ENCODE data around the gene CD22. TPM values are rescaled to one million over a fixed set of nuclear protein-coding genes. Genes with fewer than 3 reads are reported as not detected.

The CD22 gene
- total RNA-seq (1 to 10 TPM; 2.0 to 4.1 TPM), polyA plus RNA-seq (under 1 TPM; 0.15 to 0.65 TPM)

GRCh38 chr19:35328851-35329285, at the start of gene CD22:
Gene CD22 (plus strand): TSS chr19:35329187. CDS start chr19:35332041, 2,854 bp downstream.
- no peaks in the 10 kb centered on the region for H3K4me1 ChIP-seq (ENCODE audit: control insufficient read depth in 4 of 4, insufficient read depth in 4 of 4, low read length in 3 of 4)

More at GRCh38 chr19:35328851-35329285, at the start of gene CD22:
- H3K9ac ChIP-seq (ENCODE audit: low read depth in 1 of 2, low read length in 2 of 2): no peak within 1 kb of the TSS
- H3K27ac ChIP-seq (ENCODE audit: low read depth in 1 of 2, low read length in 2 of 2): no peak within 1 kb of the TSS
- WGBS: 84% methylated on average over 12 of the region's 12 CpGs
- H3K4me3 ChIP-seq (ENCODE audit: low read depth in 1 of 3, low read length in 3 of 3): no peak within 1 kb of the TSS
- no peak for TF ChIP-seq RAD21 (IDR thresholded peaks at IDR 0.05)
- TF ChIP-seq, protein P1, sequence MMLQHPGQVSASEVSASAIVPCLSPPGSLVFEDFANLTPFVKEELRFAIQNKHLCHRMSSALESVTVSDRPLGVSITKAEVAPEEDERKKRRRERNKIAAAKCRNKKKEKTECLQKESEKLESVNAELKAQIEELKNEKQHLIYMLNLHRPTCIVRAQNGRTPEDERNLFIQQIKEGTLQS (IDR thresholded peaks at IDR 0.05): no peak
- TF ChIP-seq EGR1 (IDR thresholded peaks at IDR 0.05; ENCODE audit: low read depth in 2 of 2): no peak
- TF ChIP-seq YY1 (IDR thresholded peaks at IDR 0.05): no peak
- TF ChIP-seq MAX (IDR thresholded peaks at IDR 0.05): no peak
- no peak for TF ChIP-seq NR2F2 (IDR thresholded peaks at IDR 0.05)
- no peak for TF ChIP-seq JUND (IDR thresholded peaks at IDR 0.05)
- TF ChIP-seq FOXA1 (IDR thresholded peaks at IDR 0.05): no peak
- TF ChIP-seq ZBTB33 (IDR thresholded peaks at IDR 0.05): no peak
- TF ChIP-seq TAF1 (conservative IDR thresholded peaks at IDR 0.05): no peak
- no peak for TF ChIP-seq SP1 (IDR thresholded peaks at IDR 0.05)
- TF ChIP-seq HNF4G (IDR thresholded peaks at IDR 0.05): no peak
- TF ChIP-seq RXRA (IDR thresholded peaks at IDR 0.05): no peak
- TF ChIP-seq, protein P2, sequence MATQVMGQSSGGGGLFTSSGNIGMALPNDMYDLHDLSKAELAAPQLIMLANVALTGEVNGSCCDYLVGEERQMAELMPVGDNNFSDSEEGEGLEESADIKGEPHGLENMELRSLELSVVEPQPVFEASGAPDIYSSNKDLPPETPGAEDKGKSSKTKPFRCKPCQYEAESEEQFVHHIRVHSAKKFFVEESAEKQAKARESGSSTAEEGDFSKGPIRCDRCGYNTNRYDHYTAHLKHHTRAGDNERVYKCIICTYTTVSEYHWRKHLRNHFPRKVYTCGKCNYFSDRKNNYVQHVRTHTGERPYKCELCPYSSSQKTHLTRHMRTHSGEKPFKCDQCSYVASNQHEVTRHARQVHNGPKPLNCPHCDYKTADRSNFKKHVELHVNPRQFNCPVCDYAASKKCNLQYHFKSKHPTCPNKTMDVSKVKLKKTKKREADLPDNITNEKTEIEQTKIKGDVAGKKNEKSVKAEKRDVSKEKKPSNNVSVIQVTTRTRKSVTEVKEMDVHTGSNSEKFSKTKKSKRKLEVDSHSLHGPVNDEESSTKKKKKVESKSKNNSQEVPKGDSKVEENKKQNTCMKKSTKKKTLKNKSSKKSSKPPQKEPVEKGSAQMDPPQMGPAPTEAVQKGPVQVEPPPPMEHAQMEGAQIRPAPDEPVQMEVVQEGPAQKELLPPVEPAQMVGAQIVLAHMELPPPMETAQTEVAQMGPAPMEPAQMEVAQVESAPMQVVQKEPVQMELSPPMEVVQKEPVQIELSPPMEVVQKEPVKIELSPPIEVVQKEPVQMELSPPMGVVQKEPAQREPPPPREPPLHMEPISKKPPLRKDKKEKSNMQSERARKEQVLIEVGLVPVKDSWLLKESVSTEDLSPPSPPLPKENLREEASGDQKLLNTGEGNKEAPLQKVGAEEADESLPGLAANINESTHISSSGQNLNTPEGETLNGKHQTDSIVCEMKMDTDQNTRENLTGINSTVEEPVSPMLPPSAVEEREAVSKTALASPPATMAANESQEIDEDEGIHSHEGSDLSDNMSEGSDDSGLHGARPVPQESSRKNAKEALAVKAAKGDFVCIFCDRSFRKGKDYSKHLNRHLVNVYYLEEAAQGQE (IDR thresholded peaks at IDR 0.05): no peak
- TF ChIP-seq, protein P3, sequence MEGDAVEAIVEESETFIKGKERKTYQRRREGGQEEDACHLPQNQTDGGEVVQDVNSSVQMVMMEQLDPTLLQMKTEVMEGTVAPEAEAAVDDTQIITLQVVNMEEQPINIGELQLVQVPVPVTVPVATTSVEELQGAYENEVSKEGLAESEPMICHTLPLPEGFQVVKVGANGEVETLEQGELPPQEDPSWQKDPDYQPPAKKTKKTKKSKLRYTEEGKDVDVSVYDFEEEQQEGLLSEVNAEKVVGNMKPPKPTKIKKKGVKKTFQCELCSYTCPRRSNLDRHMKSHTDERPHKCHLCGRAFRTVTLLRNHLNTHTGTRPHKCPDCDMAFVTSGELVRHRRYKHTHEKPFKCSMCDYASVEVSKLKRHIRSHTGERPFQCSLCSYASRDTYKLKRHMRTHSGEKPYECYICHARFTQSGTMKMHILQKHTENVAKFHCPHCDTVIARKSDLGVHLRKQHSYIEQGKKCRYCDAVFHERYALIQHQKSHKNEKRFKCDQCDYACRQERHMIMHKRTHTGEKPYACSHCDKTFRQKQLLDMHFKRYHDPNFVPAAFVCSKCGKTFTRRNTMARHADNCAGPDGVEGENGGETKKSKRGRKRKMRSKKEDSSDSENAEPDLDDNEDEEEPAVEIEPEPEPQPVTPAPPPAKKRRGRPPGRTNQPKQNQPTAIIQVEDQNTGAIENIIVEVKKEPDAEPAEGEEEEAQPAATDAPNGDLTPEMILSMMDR (IDR thresholded peaks at IDR 0.05; ENCODE audit: low read depth, low read length, missing input control): no peak
- TF ChIP-seq HNF4A (conservative IDR thresholded peaks at IDR 0.05): no peak
- TF ChIP-seq FOXA2 (IDR thresholded peaks at IDR 0.05): no peak
- TF ChIP-seq GABPA (IDR thresholded peaks at IDR 0.05 in 1 of 2, conservative IDR thresholded peaks at IDR 0.05 in 1 of 2): no peak
- DNase-seq (ENCODE audit: low spot score): no peak
- no peaks in the 10 kb centered on the region for H3K36me3 ChIP-seq (ENCODE audit: control insufficient read depth in 4 of 4, insufficient read depth in 3 of 4, low read depth in 1 of 4, low read length in 3 of 4)
- H3K9me3 ChIP-seq (ENCODE audit: control insufficient read depth in 4 of 4, low read length in 3 of 4): no peaks in the 10 kb centered on the region
- no peaks in the 10 kb centered on the region for H3K27me3 ChIP-seq (ENCODE audit: control insufficient read depth in 4 of 4, insufficient read depth in 4 of 4, low read length in 3 of 4)
